GM12891 (cell line): Measurements from ENCODE around the gene TBL1XR1.

Experiments used
- DNase-seq: peaks from one replicate; pipeline ENCODE4 v3.0.0; 2011; ENCODE audit warnings: low spot score; ENCODE audit not compliant: insufficient read length
- FAIRE-seq: peaks from 2 replicates; lab custom pipeline; 2011; peaks lifted over from hg19 to GRCh38; lab: Jason Lieb, UNC
- PAX5 ChIP-seq: IDR thresholded peaks from 2 replicates; pipeline ENCODE4 v1.6.1; 2011; ENCODE audit warnings: low read length, moderate library complexity, mild to moderate bottlenecking; ENCODE audit not compliant: insufficient read depth, severe bottlenecking
- POLR2A ChIP-seq: IDR thresholded peaks from 2 replicates; pipeline ENCODE4 v1.6.1; 2011; ENCODE audit warnings: low read depth, low read length, control low read depth
- POLR2AphosphoS5 ChIP-seq: IDR thresholded peaks from 2 replicates; pipeline ENCODE4 v1.6.1; 2011; ENCODE audit warnings: low read depth, low read length, control low read depth
- POU2F2 ChIP-seq: IDR thresholded peaks from 2 replicates; pipeline ENCODE4 v1.6.1; 2011; ENCODE audit warnings: low read depth, mild to moderate bottlenecking, control low read depth, low read length, moderate library complexity
- SPI1 ChIP-seq: IDR thresholded peaks from 2 replicates; pipeline ENCODE4 v1.6.1; 2011; ENCODE audit warnings: low read depth, low read length, control low read depth
- TAF1 ChIP-seq: IDR thresholded peaks from 2 replicates; pipeline ENCODE4 v1.6.1; 2011; ENCODE audit warnings: low read depth, low read length, control low read depth

TBL1XR1 gene

GRCh38 chr3:177136741-177137140 is 60.5 kb downstream of the TBL1XR1 start:
- no peak for TF ChIP-seq POU2F2
- TF ChIP-seq SPI1, result no peak
- TF ChIP-seq PAX5, result no peak
- TF ChIP-seq POLR2A, result no peak
- no peak for TF ChIP-seq TAF1
- no peak for TF ChIP-seq POLR2AphosphoS5
- DNase-seq, result no peak
- no peak for FAIRE-seq

GRCh38 chr3:177135841-177136492 is 61.3 kb downstream of the TBL1XR1 start:
- TF ChIP-seq TAF1, result no peak
- no peak for TF ChIP-seq POLR2A
- no peak for TF ChIP-seq PAX5
- TF ChIP-seq POLR2AphosphoS5, result no peak
- no peak for TF ChIP-seq POU2F2
- TF ChIP-seq SPI1, result no peak
- FAIRE-seq, result no peak
- DNase-seq, result no peak

GRCh38 chr3:177134816-177135210 is 62.5 kb downstream of the TBL1XR1 start:
- DNase-seq, result no peak
- FAIRE-seq, result no peak
- TF ChIP-seq SPI1 (no peak), POU2F2 (no peak), PAX5 (no peak), POLR2AphosphoS5 (no peak), TAF1 (no peak), POLR2A (no peak)

GRCh38 chr3:177133860-177134815 is 63.1 kb downstream of the TBL1XR1 start:
- no peak for TF ChIP-seq POU2F2
- TF ChIP-seq TAF1, result no peak
- no peak for TF ChIP-seq POLR2A
- TF ChIP-seq POLR2AphosphoS5, result no peak
- FAIRE-seq (no peak), DNase-seq (no peak)

GRCh38 chr3:177131927-177132636 is 65.2 kb downstream of the TBL1XR1 start:
- TF ChIP-seq TAF1 (no peak), POU2F2 (no peak), POLR2AphosphoS5 (no peak), PAX5 (no peak), POLR2A (no peak), SPI1 (no peak)
- FAIRE-seq (no peak), DNase-seq (no peak)

- TF ChIP-seq POU2F2 (no peak), PAX5 (no peak), TAF1 (no peak), POLR2A (no peak), SPI1 (no peak), POLR2AphosphoS5 (no peak)
- FAIRE-seq (no peak), DNase-seq (no peak)
These were observed 70.3 kb downstream of the TBL1XR1 start for GRCh38 chr3:177127008-177127407.

- DNase-seq, result no peak
- TF ChIP-seq POU2F2 (no peak), PAX5 (no peak), POLR2AphosphoS5 (no peak), POLR2A (no peak), TAF1 (no peak), SPI1 (no peak)
- no peak for FAIRE-seq
These were observed 71.1 kb downstream of the TBL1XR1 start for GRCh38 chr3:177126015-177126773.

GRCh38 chr3:177124882-177125281 is 72.4 kb downstream of the TBL1XR1 start:
- TF ChIP-seq POLR2A, result no peak
- no peak for TF ChIP-seq POU2F2
- no peak for TF ChIP-seq TAF1
- no peak for TF ChIP-seq POLR2AphosphoS5
- TF ChIP-seq PAX5, result no peak
- TF ChIP-seq SPI1, result no peak
- FAIRE-seq, result no peak
- no peak for DNase-seq

- DNase-seq, result no peak
- FAIRE-seq, result no peak
- TF ChIP-seq POU2F2, result no peak
- TF ChIP-seq SPI1, result no peak
These were observed 73.5 kb downstream of the TBL1XR1 start for GRCh38 chr3:177123822-177124221.
